ENCODE data around the gene FLVCR2.
A peak's percentile ranks its signal among the peaks of the same experiment; 100 is the strongest.

Gene FLVCR2

DNA sequence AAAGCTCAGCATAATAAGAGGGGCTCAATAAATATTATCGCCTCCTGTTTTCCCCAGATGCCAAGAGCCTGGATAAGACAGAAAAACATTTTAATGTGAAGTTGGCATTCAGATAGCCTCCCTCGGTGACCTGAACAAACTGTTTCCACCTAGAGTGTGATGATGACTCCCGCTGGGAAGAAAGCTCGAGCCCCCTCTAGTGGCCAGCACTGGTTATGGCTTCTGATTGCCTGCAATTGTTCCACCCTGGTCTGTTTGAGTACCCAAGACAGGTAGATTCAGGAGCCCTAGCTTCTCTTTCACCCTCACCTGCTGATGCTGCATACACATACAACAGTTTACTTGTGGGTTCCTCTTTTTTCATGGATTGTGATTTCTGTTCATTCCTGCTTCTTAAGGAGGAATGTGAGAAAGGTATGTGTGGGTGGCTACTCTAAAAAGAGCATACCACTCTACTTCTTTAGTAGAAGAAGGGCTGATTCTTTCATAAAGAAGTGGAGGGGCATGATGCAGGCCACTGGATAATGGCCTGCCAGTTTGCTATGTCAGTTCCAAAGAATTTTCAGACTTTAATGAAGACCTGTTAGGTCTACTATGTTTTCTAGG, 75.8 kb downstream of the FLVCR2 start:
- H3K27ac ChIP-seq (ENCODE audit: low read depth, low read length), result no peak overlapping the region
- no peaks in the 10 kb centered on the region for H3K27me3 ChIP-seq (ENCODE audit: control insufficient read depth in 5 of 5, insufficient read depth in 4 of 5, low read length in 5 of 5)
- H3K36me3 ChIP-seq (ENCODE audit: control insufficient read depth in 5 of 5, insufficient read depth in 5 of 5, low read length in 5 of 5), result peaks cover 14 to 62% (median 46%) of the 10 kb centered on the region in 5 donors
- no peaks in the 10 kb centered on the region for H3K4me1 ChIP-seq (ENCODE audit: control insufficient read depth in 5 of 5, insufficient read depth in 5 of 5, low read length in 5 of 5)
- no peaks in the 10 kb centered on the region for H3K9me3 ChIP-seq (ENCODE audit: control insufficient read depth in 5 of 5, low read length in 5 of 5)
- no peak overlapping the region for H3K4me3 ChIP-seq (ENCODE audit: low read depth in 1 of 5, low read length in 5 of 5)
- no peak overlapping the region for H3K9ac ChIP-seq (ENCODE audit: low read length in 5 of 5)

DNA sequence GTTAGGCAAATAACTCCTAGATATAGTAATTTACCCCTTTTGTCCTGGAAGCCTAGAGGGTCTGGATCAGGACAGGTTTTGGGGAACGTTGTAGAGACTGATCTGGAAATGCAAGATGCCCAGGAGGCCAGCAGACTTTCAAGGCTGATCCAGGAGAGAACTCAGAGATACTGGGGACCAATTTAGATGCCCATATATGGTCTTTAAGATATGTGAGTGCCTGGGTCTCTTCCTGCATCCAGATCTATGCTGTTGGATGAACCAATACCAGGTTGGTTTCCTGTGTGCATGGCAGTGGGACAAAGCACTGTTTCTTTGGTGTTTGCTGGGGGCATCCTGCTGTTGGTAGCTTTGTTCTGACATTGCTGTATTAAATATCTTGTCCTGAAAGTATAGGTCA, 76.8 kb downstream of the FLVCR2 start:
- H3K36me3 ChIP-seq (ENCODE audit: control insufficient read depth in 5 of 5, insufficient read depth in 5 of 5, low read length in 5 of 5), result peaks cover 8 to 52% (median 37%) of the 10 kb centered on the region in 5 donors

DNA sequence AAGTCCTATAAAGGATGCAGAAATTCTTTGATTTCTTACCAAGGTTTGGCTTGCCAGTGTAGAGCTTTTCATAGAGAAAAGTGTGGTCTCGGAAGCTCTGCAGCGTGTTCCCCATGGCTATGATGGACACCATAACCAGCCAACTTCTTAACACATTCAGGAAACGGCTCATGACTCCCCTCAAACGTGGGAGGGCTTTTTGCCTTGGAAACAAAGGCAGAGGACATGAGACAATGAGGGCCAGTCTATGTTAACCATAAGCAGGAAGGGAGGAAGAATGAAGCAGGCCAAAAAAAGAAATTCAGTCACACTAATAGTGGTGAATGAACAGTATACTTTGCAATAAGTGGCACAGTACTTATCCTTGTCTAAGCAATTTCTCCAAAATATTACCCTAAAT, 78.9 kb downstream of the FLVCR2 start:
- no peak overlapping the region for H3K9ac ChIP-seq (ENCODE audit: low read length in 5 of 5)
- H3K4me1 ChIP-seq (ENCODE audit: control insufficient read depth in 5 of 5, insufficient read depth in 5 of 5, low read length in 5 of 5), result peaks cover 0 to 20% (median 18%) of the 10 kb centered on the region in 5 donors
- H3K27ac ChIP-seq (ENCODE audit: low read depth, low read length), result no peak overlapping the region
- no peaks in the 10 kb centered on the region for H3K27me3 ChIP-seq (ENCODE audit: control insufficient read depth in 5 of 5, insufficient read depth in 4 of 5, low read length in 5 of 5)
- H3K9me3 ChIP-seq (ENCODE audit: control insufficient read depth in 5 of 5, low read length in 5 of 5), result no peaks in the 10 kb centered on the region
- H3K36me3 ChIP-seq (ENCODE audit: control insufficient read depth in 5 of 5, insufficient read depth in 5 of 5, low read length in 5 of 5), result peaks cover 6 to 32% (median 17%) of the 10 kb centered on the region in 5 donors
- H3K4me3 ChIP-seq (ENCODE audit: low read depth in 1 of 5, low read length in 5 of 5), result no peak overlapping the region

More for the DNA sequence above, 76.8 kb downstream of the FLVCR2 start:
- no peak overlapping the region for H3K9ac ChIP-seq (ENCODE audit: low read length in 5 of 5)
- no peak overlapping the region for H3K27ac ChIP-seq (ENCODE audit: low read depth, low read length)
- no peaks in the 10 kb centered on the region for H3K27me3 ChIP-seq (ENCODE audit: control insufficient read depth in 5 of 5, insufficient read depth in 4 of 5, low read length in 5 of 5)
- H3K4me1 ChIP-seq (ENCODE audit: control insufficient read depth in 5 of 5, insufficient read depth in 5 of 5, low read length in 5 of 5), result peaks cover 0 to 5% (median 5%) of the 10 kb centered on the region in 5 donors
- H3K4me3 ChIP-seq (ENCODE audit: low read depth in 1 of 5, low read length in 5 of 5), result no peak overlapping the region
- no peaks in the 10 kb centered on the region for H3K9me3 ChIP-seq (ENCODE audit: control insufficient read depth in 5 of 5, low read length in 5 of 5)

GRCh38 chr14:75658957-75659356, 80.5 kb downstream of the FLVCR2 start:
- Histone ChIP-seq H3K27ac (ENCODE audit: low read depth, low read length) (no peak overlapping the region), H3K9me3 (ENCODE audit: control insufficient read depth in 5 of 5, low read length in 5 of 5) (no peaks in the 10 kb centered on the region), H3K4me3 (ENCODE audit: low read depth in 1 of 5, low read length in 5 of 5) (no peak overlapping the region), H3K36me3 (ENCODE audit: control insufficient read depth in 5 of 5, insufficient read depth in 5 of 5, low read length in 5 of 5) (peaks cover 6 to 26% (median 17%) of the 10 kb centered on the region in 5 donors), H3K9ac (ENCODE audit: low read length in 5 of 5) (no peak overlapping the region), H3K4me1 (ENCODE audit: control insufficient read depth in 5 of 5, insufficient read depth in 5 of 5, low read length in 5 of 5) (peaks cover 0 to 20% (median 18%) of the 10 kb centered on the region in 5 donors), H3K27me3 (ENCODE audit: control insufficient read depth in 5 of 5, insufficient read depth in 4 of 5, low read length in 5 of 5) (no peaks in the 10 kb centered on the region)

DNA sequence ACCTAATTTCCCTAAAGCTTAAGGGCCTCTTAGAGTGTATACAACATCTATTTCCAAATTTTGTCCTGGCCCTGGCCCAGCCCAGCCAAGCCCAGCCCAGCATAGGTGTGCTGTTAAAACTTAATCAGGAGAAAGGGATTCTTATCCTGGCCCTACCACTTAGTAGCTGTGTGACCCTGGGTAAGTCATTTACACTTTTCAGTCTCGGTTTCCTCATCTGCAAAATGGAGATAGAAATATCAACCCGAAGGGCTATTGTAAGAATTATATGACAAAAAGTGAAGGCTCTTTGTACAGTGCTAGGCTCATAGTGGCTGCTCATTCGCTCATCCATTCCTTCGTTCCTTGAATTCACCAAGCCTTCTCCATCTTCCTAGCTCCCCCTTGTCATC, 81.8 kb downstream of the FLVCR2 start:
- Histone ChIP-seq H3K4me3 (ENCODE audit: low read depth in 1 of 5, low read length in 5 of 5) (peak overlapping the region; percentile 65 to 97 (median 92)), H3K36me3 (ENCODE audit: control insufficient read depth in 5 of 5, insufficient read depth in 5 of 5, low read length in 5 of 5) (peaks cover 5 to 15% (median 10%) of the 10 kb centered on the region in 5 donors), H3K9ac (ENCODE audit: low read length in 5 of 5) (peak overlapping the region in 4 of 5 donors; percentile 47 to 85 (median 72))

DNA sequence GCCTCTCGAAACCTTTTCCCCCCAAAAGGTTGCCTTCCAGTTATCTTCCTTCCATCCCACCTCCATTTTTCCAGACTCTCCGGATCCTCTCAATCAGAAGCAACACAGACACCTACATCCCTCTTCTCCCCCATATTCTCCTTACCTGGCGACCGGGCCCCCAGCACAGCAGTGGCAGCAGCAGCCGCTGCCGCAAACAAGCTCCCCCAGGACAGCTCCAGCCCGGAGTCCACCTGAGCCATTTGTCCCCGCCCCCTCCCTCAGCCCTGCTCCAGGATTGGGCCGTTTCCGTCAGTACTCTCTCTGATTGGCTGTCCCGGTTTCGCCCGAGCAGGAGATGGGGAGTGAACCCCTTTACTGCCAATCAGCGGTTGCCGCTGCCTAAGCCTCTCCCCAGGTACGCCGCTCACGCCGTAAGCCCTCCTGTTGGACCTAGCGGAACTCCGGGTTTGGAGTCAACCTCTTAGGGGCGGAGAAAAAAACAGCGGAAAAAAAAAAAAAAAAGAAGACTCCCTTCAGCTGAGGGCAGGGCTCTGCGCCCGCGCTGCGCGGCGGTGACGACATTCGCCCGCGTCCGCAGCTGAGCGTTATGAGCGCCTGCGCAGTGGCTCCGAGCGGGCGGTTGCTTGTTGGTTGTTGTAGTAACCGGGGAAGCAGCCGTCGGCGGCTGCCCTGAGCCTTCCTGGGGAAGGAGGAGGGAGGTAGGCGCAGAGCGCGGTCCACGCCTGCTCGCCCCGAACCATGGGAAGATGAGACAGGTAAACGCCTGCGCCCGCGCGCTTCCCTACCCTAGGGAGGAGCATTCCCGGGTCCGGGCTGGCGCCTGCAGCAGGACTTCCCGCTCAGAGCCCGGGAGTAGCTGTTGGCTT, 82.4 kb downstream of the FLVCR2 start, which contains the start of the genes ERG28 and TTLL5:
Gene ERG28 (minus strand): TSS at position 247 of the 869 bp plus-strand sequence. CDS start 3,374 bp downstream, outside the sequence.
Gene TTLL5 (plus strand): TSS at position 617 of the 869 bp plus-strand sequence. CDS start 1,904 bp downstream, outside the sequence.
- Histone ChIP-seq H3K9me3 (ENCODE audit: control insufficient read depth in 5 of 5, low read length in 5 of 5) (no peaks in the 10 kb centered on the region), H3K9ac (ENCODE audit: low read length in 5 of 5) (peak within 1 kb of the TSS; percentile 79 to 88 (median 85)), H3K4me1 (ENCODE audit: control insufficient read depth in 5 of 5, insufficient read depth in 5 of 5, low read length in 5 of 5) (peaks cover 0 to 20% (median 18%) of the 10 kb centered on the region in 5 donors), H3K4me3 (ENCODE audit: low read depth in 1 of 5, low read length in 5 of 5) (peak within 1 kb of the TSS; percentile 89 to 97 (median 92)), H3K27me3 (ENCODE audit: control insufficient read depth in 5 of 5, insufficient read depth in 4 of 5, low read length in 5 of 5) (no peaks in the 10 kb centered on the region), H3K27ac (ENCODE audit: low read depth, low read length) (peak within 1 kb of the TSS; percentile 79), H3K36me3 (ENCODE audit: control insufficient read depth in 5 of 5, insufficient read depth in 5 of 5, low read length in 5 of 5) (peaks cover 5 to 10% (median 6%) of the 10 kb centered on the region in 5 donors)

More for the DNA sequence above, 81.8 kb downstream of the FLVCR2 start:
- Histone ChIP-seq H3K4me1 (ENCODE audit: control insufficient read depth in 5 of 5, insufficient read depth in 5 of 5, low read length in 5 of 5) (peaks cover 0 to 20% (median 18%) of the 10 kb centered on the region in 5 donors), H3K9me3 (ENCODE audit: control insufficient read depth in 5 of 5, low read length in 5 of 5) (no peaks in the 10 kb centered on the region), H3K27me3 (ENCODE audit: control insufficient read depth in 5 of 5, insufficient read depth in 4 of 5, low read length in 5 of 5) (no peaks in the 10 kb centered on the region), H3K27ac (ENCODE audit: low read depth, low read length) (peak overlapping the region; percentile 79)

- Histone ChIP-seq H3K27ac (ENCODE audit: low read depth, low read length) (peak overlapping the region; percentile 79), H3K9ac (ENCODE audit: low read length in 5 of 5) (peak overlapping the region; percentile 79 to 88 (median 85)), H3K4me1 (ENCODE audit: control insufficient read depth in 5 of 5, insufficient read depth in 5 of 5, low read length in 5 of 5) (peaks cover 0 to 20% (median 18%) of the 10 kb centered on the region in 5 donors), H3K4me3 (ENCODE audit: low read depth in 1 of 5, low read length in 5 of 5) (peak overlapping the region; percentile 89 to 97 (median 92)), H3K36me3 (ENCODE audit: control insufficient read depth in 5 of 5, insufficient read depth in 5 of 5, low read length in 5 of 5) (peaks cover 1 to 8% (median 6%) of the 10 kb centered on the region in 5 donors), H3K27me3 (ENCODE audit: control insufficient read depth in 5 of 5, insufficient read depth in 4 of 5, low read length in 5 of 5) (no peaks in the 10 kb centered on the region), H3K9me3 (ENCODE audit: control insufficient read depth in 5 of 5, low read length in 5 of 5) (no peaks in the 10 kb centered on the region)
These were observed 83.0 kb downstream of the FLVCR2 start for GRCh38 chr14:75661499-75661814.

DNA sequence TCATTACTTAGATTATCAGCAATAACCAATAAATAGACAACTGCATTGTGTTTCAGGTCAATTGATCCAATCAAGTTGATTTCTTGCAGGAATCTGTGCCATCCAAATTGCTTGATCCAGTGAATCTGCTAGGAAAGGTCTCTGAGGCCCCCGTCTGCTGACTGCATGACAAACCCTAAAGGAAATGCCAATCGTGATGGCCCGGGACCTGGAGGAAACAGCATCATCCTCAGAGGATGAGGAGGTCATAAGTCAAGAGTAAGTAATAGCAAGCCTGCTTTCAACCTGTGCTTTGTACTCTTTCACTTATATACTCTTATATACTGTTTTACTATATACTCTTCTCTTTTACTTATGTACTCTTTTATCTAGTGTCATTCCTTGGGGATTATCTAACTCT, 84.5 kb downstream of the FLVCR2 start:
- Histone ChIP-seq H3K9me3 (ENCODE audit: control insufficient read depth in 5 of 5, low read length in 5 of 5) (no peaks in the 10 kb centered on the region), H3K4me3 (ENCODE audit: low read depth in 1 of 5, low read length in 5 of 5) (no peak overlapping the region), H3K27me3 (ENCODE audit: control insufficient read depth in 5 of 5, insufficient read depth in 4 of 5, low read length in 5 of 5) (no peaks in the 10 kb centered on the region), H3K27ac (ENCODE audit: low read depth, low read length) (no peak overlapping the region), H3K36me3 (ENCODE audit: control insufficient read depth in 5 of 5, insufficient read depth in 5 of 5, low read length in 5 of 5) (no peaks in the 10 kb centered on the region), H3K9ac (ENCODE audit: low read length in 5 of 5) (no peak overlapping the region), H3K4me1 (ENCODE audit: control insufficient read depth in 5 of 5, insufficient read depth in 5 of 5, low read length in 5 of 5) (peaks cover 0 to 20% (median 18%) of the 10 kb centered on the region in 5 donors)

GRCh38 chr14:75667099-75667765, 88.8 kb downstream of the FLVCR2 start:
- Histone ChIP-seq H3K36me3 (ENCODE audit: control insufficient read depth in 5 of 5, insufficient read depth in 5 of 5, low read length in 5 of 5) (peaks cover 10 to 19% (median 16%) of the 10 kb centered on the region in 5 donors), H3K9me3 (ENCODE audit: control insufficient read depth in 5 of 5, low read length in 5 of 5) (no peaks in the 10 kb centered on the region), H3K27ac (ENCODE audit: low read depth, low read length) (no peak overlapping the region), H3K27me3 (ENCODE audit: control insufficient read depth in 5 of 5, insufficient read depth in 4 of 5, low read length in 5 of 5) (no peaks in the 10 kb centered on the region), H3K4me1 (ENCODE audit: control insufficient read depth in 5 of 5, insufficient read depth in 5 of 5, low read length in 5 of 5) (peaks cover 0 to under 1% (median 0%) of the 10 kb centered on the region in 5 donors), H3K4me3 (ENCODE audit: low read depth in 1 of 5, low read length in 5 of 5) (no peak overlapping the region), H3K9ac (ENCODE audit: low read length in 5 of 5) (no peak overlapping the region)

Measured in subcutaneous abdominal adipose tissue (tissue), 5 donors.